DMS53 (cell line): ENCODE data around the gene SERPINA1.
A peak's percentile ranks its signal among the peaks of the same experiment; 100 is the strongest.

Source experiments
- DNase-seq: peaks from one replicate; lab custom pipeline; 2025; lab: John Stamatoyannopoulos, UW

The SERPINA1 gene

GRCh38 chr14:94346065-94346786 lies 42.2 kb downstream of the SERPINA1 start:
- DNase-seq = peak; percentile 47

GRCh38 chr14:94345344-94346064 lies 42.9 kb downstream of the SERPINA1 start:
- DNase-seq = peak; percentile 56

DNA sequence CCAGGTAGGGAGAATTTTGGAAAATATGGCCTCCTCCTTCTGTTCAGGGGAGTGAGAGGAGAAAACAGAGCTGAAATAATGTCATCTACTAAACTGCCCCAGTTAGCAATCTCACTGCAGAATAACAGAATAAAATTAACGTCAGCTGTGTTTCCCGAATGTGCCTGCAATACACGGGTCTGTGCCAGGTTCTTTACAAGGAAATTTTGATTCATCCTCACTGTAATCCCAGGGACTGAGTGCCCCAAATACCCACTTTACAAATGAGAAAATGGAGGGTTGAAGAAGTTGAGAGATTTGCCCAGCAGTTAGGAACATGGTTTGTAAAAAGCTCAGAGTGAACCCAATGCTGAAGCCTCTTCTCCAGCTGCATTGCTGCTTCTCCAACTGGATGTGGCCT lies 44.0 kb downstream of the SERPINA1 start:
- DNase-seq = no peak

GRCh38 chr14:94343238-94344005 lies 45.0 kb downstream of the SERPINA1 start:
- no peak for DNase-seq

- DNase-seq = peak; percentile 69
Measured at GRCh38 chr14:94342334-94342934, 46.0 kb downstream of the SERPINA1 start.

DNA sequence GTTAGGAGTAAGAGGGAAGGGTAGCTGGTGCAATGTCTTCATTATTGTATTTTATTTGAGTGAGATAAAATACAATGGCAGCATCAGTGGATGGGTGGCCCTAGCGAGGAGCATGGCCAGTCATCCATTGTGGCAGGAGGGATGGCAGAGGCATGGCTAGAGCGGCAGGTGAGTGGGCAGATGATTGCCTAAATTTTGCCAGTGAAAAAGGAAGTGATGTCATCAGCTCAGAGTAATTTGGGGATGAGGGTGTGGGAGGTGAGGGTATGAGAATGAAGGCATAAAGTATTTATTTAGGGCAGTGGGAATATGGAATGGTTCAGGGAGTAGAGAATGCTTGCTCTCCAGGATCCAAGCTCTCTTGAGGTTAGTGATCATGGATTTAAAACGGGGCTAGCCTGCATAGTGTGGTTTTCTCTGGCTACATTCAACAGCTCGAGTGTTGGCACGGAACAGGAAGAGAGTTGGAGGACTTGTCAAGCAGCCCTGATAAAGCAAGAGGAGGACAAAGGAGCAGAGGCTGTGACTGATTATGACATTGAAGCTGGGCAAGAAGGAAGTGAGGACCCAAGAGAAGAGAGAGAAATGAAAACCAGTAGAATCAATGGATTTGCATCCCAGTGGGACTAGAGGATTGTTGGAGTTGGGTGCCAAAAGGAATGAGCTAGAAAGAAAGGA lies 46.6 kb downstream of the SERPINA1 start:
- DNase-seq = peak; percentile 34

- no peak for DNase-seq
Measured at GRCh38 chr14:94340533-94340932, 47.9 kb downstream of the SERPINA1 start.

DNA sequence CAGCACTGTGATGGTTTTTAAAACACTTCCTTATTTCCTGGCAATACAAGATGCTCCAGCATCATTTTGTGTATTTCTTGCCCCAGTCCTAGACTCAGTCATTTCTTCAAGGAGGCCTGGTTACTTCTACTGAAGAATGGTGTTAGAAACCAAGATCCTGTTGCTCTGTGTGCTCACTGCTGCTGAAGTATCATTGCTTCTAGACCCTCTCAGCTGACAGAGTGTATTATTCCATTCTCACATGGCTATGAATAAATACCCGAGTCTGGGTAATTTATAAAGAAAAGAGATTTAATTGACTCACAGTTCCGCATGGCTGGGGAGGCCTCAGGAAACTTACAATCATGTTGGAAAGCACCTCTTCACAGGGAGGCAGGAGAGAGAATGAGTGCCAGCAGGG lies 50.4 kb downstream of the SERPINA1 start:
- no peak for DNase-seq

- DNase-seq = no peak
Measured at GRCh38 chr14:94337274-94337673, 51.1 kb downstream of the SERPINA1 start.

DNA sequence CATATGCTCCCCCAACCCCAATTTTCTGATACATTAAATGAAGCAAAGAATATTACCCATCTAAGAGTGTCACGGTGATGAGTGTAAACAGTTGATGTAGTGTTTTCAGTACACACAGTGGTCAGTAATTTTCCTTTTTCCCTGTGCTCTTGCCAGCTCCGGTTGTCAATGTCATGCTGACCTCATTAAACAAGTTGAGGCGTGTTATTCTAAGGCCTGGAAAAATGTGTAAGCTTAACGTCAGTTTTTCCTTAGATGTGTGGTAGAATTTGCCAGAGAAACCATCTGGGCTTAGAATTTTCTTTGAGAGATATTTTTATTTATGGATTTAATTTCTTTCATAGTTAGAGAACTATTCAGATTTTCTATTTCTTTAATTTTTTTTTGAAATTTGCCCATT lies 53.5 kb downstream of the SERPINA1 start:
- DNase-seq = no peak

DNA sequence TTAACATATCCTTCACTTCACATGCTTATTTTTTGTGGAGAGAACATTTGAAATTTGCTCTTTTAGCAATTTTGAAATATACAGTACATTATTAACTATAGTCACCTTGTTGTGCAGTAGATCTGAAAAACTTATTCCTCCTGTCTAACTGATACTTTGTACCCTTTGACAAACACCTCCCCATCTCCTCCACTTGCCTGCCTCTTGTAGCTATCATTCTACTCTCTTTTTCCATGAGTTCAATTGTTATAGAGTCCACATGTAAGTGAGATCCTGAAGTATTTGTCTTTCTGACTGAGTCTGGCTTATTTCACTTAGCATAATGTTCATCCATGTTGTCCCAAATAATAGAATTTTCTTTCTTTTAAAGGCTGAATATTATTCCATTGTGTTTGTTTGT lies 55.8 kb downstream of the SERPINA1 start:
- DNase-seq = no peak

- no peak for DNase-seq
Measured at GRCh38 chr14:94332063-94332583, 56.3 kb downstream of the SERPINA1 start.

- no peak for DNase-seq
Measured at GRCh38 chr14:94331462-94331861, 56.9 kb downstream of the SERPINA1 start.

DNA sequence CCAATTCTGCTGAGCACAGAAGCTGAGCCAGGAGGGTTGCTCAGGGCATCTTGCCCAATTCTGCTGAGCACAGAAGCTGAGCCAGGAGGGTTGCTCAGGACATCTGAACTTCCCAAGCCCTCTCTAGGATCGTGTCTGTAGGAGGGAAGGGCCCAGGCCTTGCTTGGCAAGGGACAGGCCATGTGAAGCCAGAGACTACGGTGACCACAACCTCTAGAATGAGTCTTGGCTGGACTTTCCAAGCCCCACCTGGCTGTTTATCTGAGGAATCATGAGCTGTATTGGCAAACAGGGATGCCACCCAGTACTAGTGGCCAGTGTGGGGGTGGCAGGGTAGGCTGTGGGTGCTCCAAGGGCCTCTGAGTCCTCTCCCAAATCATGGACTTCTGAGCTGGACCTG lies 57.5 kb downstream of the SERPINA1 start:
- DNase-seq = no peak

GRCh38 chr14:94330432-94330831 lies 58.0 kb downstream of the SERPINA1 start:
- no peak for DNase-seq

- DNase-seq = no peak
Measured at GRCh38 chr14:94329857-94330256, 58.5 kb downstream of the SERPINA1 start.

DNA sequence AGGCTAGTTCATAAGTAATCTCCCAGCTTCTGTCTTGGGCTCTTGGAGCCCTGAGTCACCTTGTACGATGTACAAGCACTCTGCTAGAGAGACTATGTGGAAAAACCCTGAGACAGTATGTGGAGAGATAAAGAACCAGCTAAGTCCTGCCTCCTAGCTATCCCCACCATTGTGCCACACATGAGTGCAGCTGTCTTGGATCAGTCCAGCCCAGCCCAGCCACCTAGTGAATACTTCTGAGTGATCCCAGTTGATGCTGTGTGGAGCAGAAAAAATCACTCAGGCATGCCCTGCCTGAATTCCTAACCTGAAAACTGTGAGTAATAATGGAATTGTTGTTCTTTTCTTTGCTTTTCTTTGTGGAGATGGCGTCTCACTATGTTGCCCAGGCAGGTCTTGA lies 60.2 kb downstream of the SERPINA1 start:
- no peak for DNase-seq
